ENCODE results near the gene ACSS3.

Gene ACSS3

DNA sequence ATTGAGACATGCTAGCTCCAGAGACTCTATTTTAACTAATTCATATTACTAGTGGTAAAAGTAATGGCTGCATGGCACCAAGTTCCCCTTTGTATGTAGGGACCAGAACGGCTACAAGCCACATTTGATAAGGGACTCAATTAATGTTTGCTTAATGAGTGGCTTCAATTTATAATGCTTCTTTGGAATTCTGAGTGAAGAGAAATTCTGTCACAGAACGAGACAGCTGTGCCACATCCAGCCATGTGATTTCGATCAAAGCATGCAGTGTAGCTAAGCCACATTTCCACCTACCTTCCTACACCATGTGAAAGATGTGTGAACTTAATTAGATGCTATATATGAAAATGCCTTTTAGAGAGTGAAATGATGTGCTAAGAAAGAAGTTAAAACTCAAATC, 217.4 kb downstream of the ACSS3 start:
- DNase-seq: no peak

DNA sequence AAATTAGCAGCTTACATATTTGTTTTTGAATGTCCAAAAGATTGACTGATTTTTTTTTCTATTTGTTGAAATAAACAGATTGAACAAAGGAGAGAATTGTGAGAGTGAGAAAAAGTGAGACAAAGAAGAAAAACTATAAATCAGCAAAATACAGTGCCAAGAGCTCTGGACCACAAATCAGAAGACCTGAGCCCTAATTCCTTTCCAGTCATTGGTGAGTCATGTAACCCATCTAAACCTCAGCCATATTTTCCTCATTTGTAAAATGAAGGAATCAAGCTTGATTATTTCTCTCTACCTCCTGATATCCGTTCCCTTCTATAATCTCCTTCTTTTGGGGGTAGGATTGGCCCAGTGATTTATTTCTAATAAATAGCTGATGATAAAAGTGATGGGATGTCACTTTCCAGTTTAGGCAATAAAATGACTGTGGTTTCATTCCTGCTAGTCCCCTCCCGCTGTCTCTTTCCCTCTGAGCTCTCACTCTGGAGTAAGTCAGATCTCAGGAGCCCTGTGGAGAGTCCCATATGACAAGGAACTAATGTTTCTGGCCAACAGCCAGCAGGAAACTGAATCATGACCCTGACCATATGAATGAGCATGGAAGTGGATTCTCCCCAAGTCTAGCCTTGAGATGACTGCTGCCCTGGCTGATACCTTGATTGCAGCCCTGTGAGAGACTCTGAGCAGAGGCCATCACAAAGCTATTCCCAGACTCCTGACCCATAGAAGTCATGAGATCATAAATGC, 218.9 kb downstream of the ACSS3 start:
- no peak for DNase-seq

DNA sequence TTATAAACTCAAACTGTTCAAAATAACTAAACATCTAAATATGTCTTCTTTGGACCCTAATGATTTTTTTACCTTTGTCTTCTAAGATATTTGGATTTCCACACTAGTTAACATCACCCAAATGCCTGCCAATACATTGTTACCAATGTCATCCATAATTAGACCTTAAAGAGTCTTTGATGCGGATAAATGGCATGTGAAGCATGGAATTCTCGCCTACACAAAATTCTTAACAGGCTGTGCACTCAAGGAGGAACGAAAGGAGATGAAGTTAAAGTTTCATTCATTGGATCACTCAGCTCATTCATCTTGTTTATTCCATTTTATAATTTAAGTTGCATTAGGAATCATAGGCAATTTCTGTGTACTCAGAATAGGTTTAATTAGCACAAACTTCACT, 219.7 kb downstream of the ACSS3 start:
- DNase-seq: no peak

DNA sequence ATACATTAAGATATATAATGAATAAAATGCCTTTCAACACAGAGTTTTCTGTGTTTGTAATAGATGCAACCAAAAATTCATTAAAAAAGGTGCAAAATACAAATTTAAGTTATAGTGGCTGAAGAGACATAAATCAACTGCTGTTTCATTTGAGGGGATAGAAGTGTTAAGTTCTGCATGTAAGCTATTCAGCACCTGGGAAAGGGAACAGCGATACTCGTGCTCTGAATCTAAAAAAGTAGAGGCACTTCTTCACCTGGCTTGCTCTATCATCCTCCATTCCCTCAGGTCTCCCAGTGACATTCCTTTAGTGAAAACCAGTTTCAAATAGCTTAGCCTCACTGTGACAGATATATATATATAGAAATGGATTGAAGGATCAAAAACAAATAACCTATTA, 222.6 kb downstream of the ACSS3 start:
- DNase-seq: no peak

DNA sequence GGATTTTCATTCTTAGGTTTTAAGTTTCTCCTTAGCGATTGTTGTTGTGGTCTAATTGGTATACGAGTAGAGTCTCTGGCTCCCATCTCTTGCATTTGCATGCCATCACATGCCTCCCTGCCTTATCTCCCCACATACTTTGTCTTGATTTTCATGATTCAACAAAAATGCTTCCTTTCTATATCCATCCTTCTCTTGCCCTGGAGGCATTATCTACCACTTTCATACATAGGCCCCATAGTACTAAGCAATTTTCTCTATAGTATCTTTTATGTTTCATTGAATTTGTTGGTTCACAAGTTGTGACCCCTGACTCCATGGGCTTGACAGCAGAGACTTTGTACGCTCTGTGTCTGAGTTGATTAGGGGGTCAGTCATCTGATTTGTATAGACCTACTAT, 226.1 kb downstream of the ACSS3 start:
- no peak for DNase-seq
